Astrocyte of the spinal cord (primary cell): Measurements from ENCODE around the gene FADS2.

ENCODE experiments used
- DNase-seq: peaks from one replicate; pipeline ENCODE4 v3.0.0; 2011; ENCODE audit warnings: low read depth, low spot score
- H3K4me3 ChIP-seq: 2 replicates; pipeline ENCODE4 v1.5.1; 2011; ENCODE audit warnings: low read depth, mild to moderate bottlenecking, low read length, moderate library complexity
- CTCF ChIP-seq: IDR thresholded peaks from 2 replicates; pipeline ENCODE4 v1.5.1; 2012; ENCODE audit warnings: low read depth, mild to moderate bottlenecking, low read length, inconsistent platforms
- in situ Hi-C: cut with HindIII; loops from 2 replicates; pipeline ENCODE4 v1.10.0; 2017; ENCODE audit warnings: low sequenced_read_pairs

FADS2 gene

DNA sequence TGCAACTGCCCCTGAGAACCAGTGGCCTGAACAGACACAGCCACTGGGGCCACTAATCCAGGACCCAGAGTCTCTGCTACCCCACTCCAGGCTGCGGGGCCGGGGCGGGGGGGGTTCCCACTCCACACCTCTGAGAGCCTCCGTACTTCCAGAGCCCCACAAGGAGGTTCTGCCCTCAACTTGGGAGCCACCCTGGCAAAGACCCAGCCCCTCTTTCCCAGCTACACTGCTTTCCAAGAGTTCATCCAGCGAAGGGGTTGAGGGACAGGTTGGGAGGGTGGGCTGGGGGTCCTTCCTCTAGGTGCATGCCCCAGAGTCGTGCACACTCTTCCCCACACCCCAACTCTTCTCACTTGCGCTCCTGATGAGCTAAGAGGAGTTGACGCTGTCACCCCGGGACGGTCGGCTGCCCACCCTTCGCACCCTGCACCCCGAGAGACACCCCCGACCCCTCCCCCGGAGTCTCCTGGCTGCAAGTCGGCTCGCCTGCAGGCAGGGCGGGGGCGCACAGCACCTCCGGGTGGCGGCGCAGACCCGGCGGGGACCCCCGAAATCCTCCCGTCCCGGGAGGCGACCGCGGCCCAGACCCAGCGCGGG is 88.7 kb downstream of the FADS2 start:
- DNase-seq = no peak
- no peak for TF ChIP-seq CTCF
- in situ Hi-C loops = no loop called here
- peak overlapping the region; percentile 36 for H3K4me3 ChIP-seq
